B cell (primary cell): ENCODE results near the gene LSM3. TPM values are rescaled to one million over a fixed set of nuclear protein-coding genes. Genes with fewer than 3 reads are reported as not detected.

Experiments used
- ATAC-seq: fragments of 200-7000 bp; cut with Tn5 transposase; one replicate; pipeline ENCODE4 v1.10.0; 2021; ENCODE audit warnings: low read depth, mild to moderate bottlenecking, moderate number of reproducible peaks, moderate library complexity
- CTCF ChIA-PET: fragments of 350-600 bp; sonication (Branson Sonifier 250); formaldehyde crosslinking; loops from one replicate; lab custom pipeline; 2021; ENCODE audit warnings: antibody characterized with exemption, inconsistent platforms; lab: Charles Lee
- POLR2A ChIA-PET: fragments of 350-600 bp; sonication (Branson Sonifier 250); formaldehyde crosslinking; loops from one replicate; lab custom pipeline; 2021; ENCODE audit warnings: antibody characterized with exemption; lab: Charles Lee
- DNase-seq: peaks from one replicate; pipeline ENCODE4 v3.0.0; 2013
- H2AFZ ChIP-seq: 2 replicates; pipeline ENCODE4 v1.6.1; 2012; ENCODE audit warnings: mild to moderate bottlenecking, low read depth, low read length; ENCODE audit not compliant: insufficient read depth, poor library complexity, severe bottlenecking
- H3K27ac ChIP-seq, 2 donors: 1 replicate in 1 of 2; 2 replicates in 1 of 2; pipeline ENCODE4 v1.5.1; 2012 to 2013; ENCODE audit warnings: low read length in 2 of 2, mild to moderate bottlenecking in 2 of 2, moderate library complexity in 1 of 2
- H3K27me3 ChIP-seq, 4 experiments: fragments of 200-600 bp in 1 of 4; sonication (generic) in 1 of 4; replicated peaks in 1 of 4; 1 replicate in 2 of 4; 2 replicates in 2 of 4; pipeline versions ENCODE4 v1.6.1 to v1.7.0; 2013 to 2016; ENCODE audit warnings: low read length in 3 of 4, mild to moderate bottlenecking in 2 of 4, mixed read lengths in 1 of 4, moderate library complexity in 1 of 4; ENCODE audit not compliant: insufficient read depth in 4 of 4, control insufficient read depth in 3 of 4; ENCODE audit errors: control extremely low read depth in 1 of 4
- H3K36me3 ChIP-seq, 2 experiments: replicated peaks in 1 of 2; 1 replicate in 1 of 2; 2 replicates in 1 of 2; pipeline versions ENCODE4 v1.6.1 to v1.7.1; 2013; ENCODE audit warnings: low read length in 1 of 2; ENCODE audit not compliant: insufficient read depth in 2 of 2, control insufficient read depth in 1 of 2; ENCODE audit errors: control extremely low read depth in 1 of 2, extremely low read depth in 1 of 2
- H3K4me1 ChIP-seq, 2 donors: fragments of 200-600 bp in 1 of 2; sonication (generic) in 1 of 2; 1 replicate in 1 of 2; 2 replicates in 1 of 2; pipeline versions ENCODE4 v1.5.1 to v1.6.1; 2013 to 2017; ENCODE audit warnings: low read length in 2 of 2; ENCODE audit not compliant: control insufficient read depth in 2 of 2, insufficient read depth in 2 of 2
- H3K4me2 ChIP-seq: replicated peaks from 2 replicates; pipeline ENCODE3; 2012; ENCODE audit warnings: mild to moderate bottlenecking, low read depth, low read length; ENCODE audit not compliant: poor library complexity, severe bottlenecking
- H3K4me3 ChIP-seq, 5 experiments: fragments of 200-600 bp in 1 of 5; sonication (generic) in 1 of 5; 1 replicate in 3 of 5; 2 replicates in 2 of 5; pipeline versions ENCODE4 v1.5.1 to v1.7.0; 2011 to 2016; ENCODE audit warnings: low read length in 4 of 5, mild to moderate bottlenecking in 4 of 5, low read depth in 2 of 5, control low read depth in 1 of 5, moderate library complexity in 1 of 5; ENCODE audit not compliant: insufficient read depth in 1 of 5; ENCODE audit errors: control extremely low read depth in 1 of 5, extremely low read depth in 1 of 5
- H3K79me2 ChIP-seq: fragments of 200-600 bp; sonication (generic); one replicate; pipeline ENCODE4 v1.6.0; 2016; ENCODE audit warnings: low read length; ENCODE audit not compliant: control insufficient read depth, insufficient read depth
- H3K9ac ChIP-seq: fragments of 200-600 bp; sonication (generic); 2 replicates; pipeline ENCODE4 v1.6.1; 2017; ENCODE audit warnings: mild to moderate bottlenecking, low read length, moderate library complexity
- H3K9me3 ChIP-seq, 3 donors: one replicate each; pipeline versions ENCODE4 v1.6.1 to v1.7.1; 2013; ENCODE audit warnings: low read length in 2 of 3; ENCODE audit not compliant: control insufficient read depth in 2 of 3, insufficient read depth in 1 of 3; ENCODE audit errors: control extremely low read depth in 1 of 3
- H4K20me1 ChIP-seq: 2 replicates; pipeline ENCODE4 v1.6.0; 2012; ENCODE audit warnings: mild to moderate bottlenecking, low read length; ENCODE audit not compliant: insufficient read depth, control insufficient read depth, poor library complexity, severe bottlenecking
- H3K27ac Mint-ChIP-seq: one replicate; pipeline ENCODE4 v1.8.0; 2021; ENCODE audit warnings: mixed read lengths
- H3K27me3 Mint-ChIP-seq: one replicate; pipeline ENCODE4 v1.8.0; 2021; ENCODE audit warnings: mixed read lengths
- H3K4me1 Mint-ChIP-seq: one replicate; pipeline ENCODE4 v1.8.0; 2021; ENCODE audit warnings: mixed read lengths
- H3K4me3 Mint-ChIP-seq: one replicate; pipeline ENCODE4 v1.8.0; 2021; ENCODE audit warnings: mixed read lengths
- H3K9me3 Mint-ChIP-seq: one replicate; pipeline ENCODE4 v1.8.0; 2022; ENCODE audit warnings: mixed read lengths; ENCODE audit not compliant: insufficient read depth
- CTCF ChIP-seq: fragments of 200-600 bp; IDR thresholded peaks from one replicate; pipeline ENCODE4 v1.8.0; 2022; ENCODE audit warnings: antibody characterized with exemption, mild to moderate bottlenecking
- EZH2 ChIP-seq: IDR thresholded peaks from 2 replicates; pipeline ENCODE4 v1.6.1; 2012; ENCODE audit warnings: borderline replicate concordance, low read depth, mild to moderate bottlenecking, moderate library complexity, low read length; ENCODE audit not compliant: insufficient read depth, poor library complexity, severe bottlenecking
- WGBS: methylation state at CpG from one replicate; pipeline ENCODE4 v1.1.5; 2013; ENCODE audit warnings: missing lambda C conversion rate; ENCODE audit not compliant: insufficient coverage; 5-methylcytosine and 5-hydroxymethylcytosine counted together
- intact Hi-C: fragments of 100-400 bp; cut with micrococcal nuclease; formaldehyde crosslinking; loops from one replicate; pipeline ENCODE4 v1.10.0; 2022
- polyA plus RNA-seq: library from polyadenylated mRNA; depleted of rRNA; stranded (reverse); fragments of >200 nt; gene quantifications from 2 replicates; pipeline ENCODE4 v1.2.3, GENCODE V29; 2012
- total RNA-seq, 2 donors: library from RNA; stranded (reverse); fragments of 120-200 nt in 1 of 2; gene quantifications; 1 replicate in 1 of 2; 2 replicates in 1 of 2; pipeline versions ENCODE4 v1.2.3 to v1.2.4, GENCODE V29; 2013 to 2022

The LSM3 gene
- total and polyA plus RNA-seq, 2 donors (not counting 1 experiment from before 2014, with no cell fraction given): 2.8 to 10.0 TPM

GRCh38 chr3:14143271-14144225, 35.1 kb upstream of the LSM3 start:
- no peaks in the 10 kb centered on the region for H3K9me3 ChIP-seq
- DNase-seq (no peak), ATAC-seq (no peak)
- peak overlapping the region; percentile 81 to 95 for H3K27ac ChIP-seq
- ChIA-PET CTCF (interaction anchor here (0.9 to 1.7 kb wide), 3 partner anchors 8 to 35 kb away, joined by 3 to 5 read pairs (median 3); partner anchors contain the start of genes CHCHD4, LSM3 and TMEM43), POLR2A (no interaction called here)
- H3K9ac ChIP-seq: peak overlapping the region; percentile 35
- H3K79me2 ChIP-seq: no peaks in the 10 kb centered on the region
- 64% methylated on average over 4 of the region's 7 CpGs for WGBS
- Mint-ChIP-seq H3K27me3 (no peaks in the 10 kb centered on the region), H3K9me3 (no peaks in the 10 kb centered on the region), H3K4me3 (peak overlapping the region; percentile 65), H3K27ac (peak overlapping the region; percentile 96), H3K4me1 (peaks cover 17% of the 10 kb centered on the region)
- peak overlapping the region; percentile 44 for H3K4me2 ChIP-seq
- intact Hi-C loops: loop anchor here (1.0 kb wide), 2 partner anchors 19 to 35 kb away; partner anchors contain the start of genes CHCHD4, LSM3 and XPC
- peaks cover 18 to 21% of the 10 kb centered on the region in 2 donors for H3K4me1 ChIP-seq
- no peaks in the 10 kb centered on the region for H4K20me1 ChIP-seq
- H3K36me3 ChIP-seq: peaks cover 0 to 70% of the 10 kb centered on the region in 2 experiments
- H3K4me3 ChIP-seq: no peak overlapping the region
- TF ChIP-seq CTCF: no peak
- TF ChIP-seq EZH2: no peak
- H3K27me3 ChIP-seq: no peaks in the 10 kb centered on the region
- H2AFZ ChIP-seq: no peak overlapping the region
